PC-9 (cell line): ENCODE results near the gene PRSS33. TPM values are rescaled to one million over a fixed set of nuclear protein-coding genes. Genes with fewer than 3 reads are reported as not detected.

Source experiments
- BruUV-seq: library from RNA; stranded (reverse); fragments of 400-500 nt; replicated peaks from 2 replicates; lab custom pipeline; 2021; lab: Mats Ljungman, UMichigan
- CTCF ChIA-PET: fragments of 300-600 bp; sonication (Branson Sonifier 250); formaldehyde crosslinking; loops from one replicate; lab custom pipeline; 2022; ENCODE audit warnings: antibody characterized with exemption; lab: Charles Lee
- POLR2A ChIA-PET: fragments of 300-600 bp; sonication (Branson Sonifier 250); formaldehyde crosslinking; loops from one replicate; lab custom pipeline; 2022; ENCODE audit warnings: antibody characterized with exemption; ENCODE audit not compliant: unreplicated experiment; lab: Charles Lee
- DNase-seq, 2 experiments: peaks; one replicate each; pipeline versions ENCODE4 v3.0.0 to v3.0.0-alpha.2; 2015 to 2022; ENCODE audit warnings: mixed read lengths in 1 of 2
- H2AFZ ChIP-seq: fragments of 200-600 bp; sonication (generic); 2 replicates; pipeline ENCODE4 v1.8.1; 2017; ENCODE audit warnings: antibody characterized with exemption
- H3F3A ChIP-seq: fragments of 200-600 bp; sonication (generic); 2 replicates; pipeline ENCODE4 v1.8.1; 2017; ENCODE audit warnings: antibody characterized with exemption, mild to moderate bottlenecking, low read depth; ENCODE audit not compliant: insufficient read depth
- H3K27ac ChIP-seq: fragments of 200-600 bp; sonication (generic); 2 replicates; pipeline ENCODE4 v1.6.1; 2016; ENCODE audit warnings: mixed run types
- H3K27me3 ChIP-seq: fragments of 200-600 bp; sonication (generic); 2 replicates; pipeline ENCODE4 v1.6.1; 2016; ENCODE audit warnings: low read depth, mixed run types; ENCODE audit not compliant: insufficient read depth
- H3K36me3 ChIP-seq: fragments of 200-600 bp; sonication (generic); 2 replicates; pipeline ENCODE4 v1.6.1; 2016; ENCODE audit warnings: low read depth, mixed run types
- H3K4me1 ChIP-seq: fragments of 200-600 bp; sonication (generic); replicated peaks from 2 replicates; pipeline ENCODE4 v1.6.1; 2016; ENCODE audit warnings: mixed run types; ENCODE audit not compliant: insufficient read depth
- H3K4me2 ChIP-seq: fragments of 200-600 bp; sonication (generic); 2 replicates; pipeline ENCODE4 v1.6.1; 2017; ENCODE audit warnings: mixed run types
- H3K4me3 ChIP-seq: fragments of 200-600 bp; sonication (generic); 2 replicates; pipeline ENCODE4 v1.6.1; 2016; ENCODE audit warnings: mixed run types
- H3K79me2 ChIP-seq: fragments of 200-600 bp; sonication (generic); 2 replicates; pipeline ENCODE4 v1.6.1; 2017; ENCODE audit warnings: low read depth, mixed run types
- H3K9me2 ChIP-seq: fragments of 200-600 bp; sonication (generic); 2 replicates; pipeline ENCODE4 v1.8.1; 2017; ENCODE audit warnings: mild to moderate bottlenecking; ENCODE audit not compliant: insufficient read depth
- H3K9me3 ChIP-seq: fragments of 200-600 bp; sonication (generic); 2 replicates; pipeline ENCODE4 v1.8.1; 2016; ENCODE audit warnings: low read depth; ENCODE audit not compliant: insufficient read depth
- H4K20me1 ChIP-seq: fragments of 200-600 bp; sonication (generic); 2 replicates; pipeline ENCODE4 v1.8.1; 2017; ENCODE audit not compliant: insufficient read depth
- EZH2 ChIP-seq: fragments of 200-600 bp; sonication (generic); IDR thresholded peaks from 2 replicates; pipeline ENCODE4 v1.8.0; 2017; ENCODE audit warnings: antibody characterized with exemption, low read depth
- intact Hi-C: fragments of 100-400 bp; cut with micrococcal nuclease; formaldehyde crosslinking; loops from one replicate; pipeline ENCODE4 v1.10.0; 2022; ENCODE audit not compliant: unreplicated experiment
- total RNA-seq: library from RNA; stranded (reverse); gene quantifications from 2 replicates; pipeline ENCODE4 v1.2.3, GENCODE V29; 2021
- TF ChIP-seq, protein P1 (sequence below): fragments of 200-600 bp; sonication (generic); conservative IDR thresholded peaks from 2 replicates; pipeline ENCODE4 v1.6.1; 2017; ENCODE audit warnings: mixed run types, antibody characterized with exemption, mild to moderate bottlenecking, moderate library complexity

Gene PRSS33
- total RNA-seq, 1 experiment from 2014 or later: 0.33 TPM

DNA sequence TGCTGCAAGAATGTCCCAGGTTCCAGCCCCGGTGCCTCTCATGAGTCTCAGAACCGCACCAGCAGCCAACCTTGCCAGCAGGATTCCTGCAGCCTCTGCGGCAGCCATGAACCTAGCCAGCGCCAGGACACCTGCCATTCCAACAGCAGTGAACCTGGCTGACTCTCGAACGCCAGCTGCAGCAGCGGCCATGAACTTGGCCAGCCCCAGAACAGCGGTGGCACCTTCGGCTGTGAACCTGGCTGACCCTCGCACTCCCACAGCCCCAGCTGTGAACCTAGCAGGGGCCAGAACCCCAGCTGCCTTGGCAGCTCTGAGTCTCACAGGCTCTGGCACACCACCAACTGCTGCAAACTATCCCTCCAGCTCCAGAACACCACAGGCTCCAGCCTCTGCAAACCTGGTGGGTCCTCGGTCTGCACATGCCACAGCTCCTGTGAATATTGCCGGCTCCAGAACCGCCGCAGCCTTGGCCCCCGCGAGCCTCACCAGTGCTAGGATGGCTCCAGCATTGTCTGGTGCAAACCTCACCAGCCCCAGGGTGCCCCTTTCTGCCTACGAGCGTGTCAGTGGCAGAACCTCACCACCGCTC lies 20.1 kb downstream of the PRSS33 start:
- no peak for TF ChIP-seq EZH2
- TF ChIP-seq, protein P1, sequence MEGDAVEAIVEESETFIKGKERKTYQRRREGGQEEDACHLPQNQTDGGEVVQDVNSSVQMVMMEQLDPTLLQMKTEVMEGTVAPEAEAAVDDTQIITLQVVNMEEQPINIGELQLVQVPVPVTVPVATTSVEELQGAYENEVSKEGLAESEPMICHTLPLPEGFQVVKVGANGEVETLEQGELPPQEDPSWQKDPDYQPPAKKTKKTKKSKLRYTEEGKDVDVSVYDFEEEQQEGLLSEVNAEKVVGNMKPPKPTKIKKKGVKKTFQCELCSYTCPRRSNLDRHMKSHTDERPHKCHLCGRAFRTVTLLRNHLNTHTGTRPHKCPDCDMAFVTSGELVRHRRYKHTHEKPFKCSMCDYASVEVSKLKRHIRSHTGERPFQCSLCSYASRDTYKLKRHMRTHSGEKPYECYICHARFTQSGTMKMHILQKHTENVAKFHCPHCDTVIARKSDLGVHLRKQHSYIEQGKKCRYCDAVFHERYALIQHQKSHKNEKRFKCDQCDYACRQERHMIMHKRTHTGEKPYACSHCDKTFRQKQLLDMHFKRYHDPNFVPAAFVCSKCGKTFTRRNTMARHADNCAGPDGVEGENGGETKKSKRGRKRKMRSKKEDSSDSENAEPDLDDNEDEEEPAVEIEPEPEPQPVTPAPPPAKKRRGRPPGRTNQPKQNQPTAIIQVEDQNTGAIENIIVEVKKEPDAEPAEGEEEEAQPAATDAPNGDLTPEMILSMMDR: no peak
- no peaks in the 10 kb centered on the region for H3K4me1 ChIP-seq
- no peak for DNase-seq
- no peaks in the 10 kb centered on the region for H3K9me2 ChIP-seq
- no peak overlapping the region for H3K27ac ChIP-seq
- POLR2A ChIA-PET: interaction anchor here (0.7 kb wide), 1 partner anchor 91 kb away, joined by 4 read pairs; no protein-coding TSS in a partner anchor
- no peaks in the 10 kb centered on the region for H3K27me3 ChIP-seq
- no TSS peak for BruUV-seq
- peaks cover 57% of the 10 kb centered on the region for H3K79me2 ChIP-seq
- peaks cover 87% of the 10 kb centered on the region for H3F3A ChIP-seq
- H3K4me2 ChIP-seq: no peak overlapping the region
- H3K36me3 ChIP-seq: peaks cover 54% of the 10 kb centered on the region
- CTCF ChIA-PET: no interaction called here
- peaks cover 80% of the 10 kb centered on the region for H4K20me1 ChIP-seq
- H2AFZ ChIP-seq: no peak overlapping the region
- intact Hi-C loops: no loop called here
- no peak overlapping the region for H3K4me3 ChIP-seq
- no peaks in the 10 kb centered on the region for H3K9me3 ChIP-seq

DNA sequence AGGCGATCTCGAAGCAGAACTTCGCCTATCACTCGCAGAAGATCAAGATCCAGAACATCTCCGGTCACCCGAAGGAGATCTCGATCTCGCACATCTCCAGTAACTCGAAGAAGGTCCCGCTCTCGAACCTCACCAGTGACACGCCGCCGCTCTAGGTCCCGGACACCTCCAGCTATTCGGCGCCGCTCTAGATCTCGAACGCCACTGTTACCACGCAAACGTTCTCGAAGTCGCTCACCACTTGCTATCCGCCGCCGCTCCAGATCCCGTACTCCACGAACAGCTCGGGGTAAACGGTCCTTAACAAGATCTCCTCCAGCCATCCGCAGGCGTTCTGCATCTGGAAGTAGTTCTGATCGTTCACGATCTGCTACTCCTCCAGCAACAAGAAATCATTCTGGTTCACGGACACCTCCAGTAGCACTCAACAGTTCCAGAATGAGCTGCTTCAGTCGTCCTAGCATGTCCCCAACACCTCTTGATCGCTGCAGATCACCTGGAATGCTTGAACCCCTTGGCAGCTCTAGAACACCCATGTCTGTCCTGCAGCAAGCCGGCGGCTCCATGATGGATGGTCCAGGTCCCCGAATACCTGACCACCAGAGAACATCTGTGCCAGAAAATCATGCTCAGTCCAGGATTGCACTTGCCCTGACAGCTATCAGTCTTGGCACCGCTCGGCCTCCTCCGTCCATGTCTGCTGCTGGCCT lies 20.8 kb downstream of the PRSS33 start:
- Histone ChIP-seq H4K20me1 (peaks cover 85% of the 10 kb centered on the region), H3K4me3 (no peak overlapping the region), H3K79me2 (peaks cover 64% of the 10 kb centered on the region), H3K9me2 (no peaks in the 10 kb centered on the region), H3K4me1 (no peaks in the 10 kb centered on the region), H3F3A (peaks cover 87% of the 10 kb centered on the region), H3K4me2 (no peak overlapping the region), H3K27me3 (no peaks in the 10 kb centered on the region), H3K9me3 (no peaks in the 10 kb centered on the region), H2AFZ (no peak overlapping the region), H3K27ac (no peak overlapping the region), H3K36me3 (peaks cover 61% of the 10 kb centered on the region)
- ChIA-PET CTCF (no interaction called here), POLR2A (no interaction called here)
- no peak for TF ChIP-seq EZH2
- no TSS peak for BruUV-seq
- no peak for DNase-seq
- intact Hi-C loops: no loop called here

DNA sequence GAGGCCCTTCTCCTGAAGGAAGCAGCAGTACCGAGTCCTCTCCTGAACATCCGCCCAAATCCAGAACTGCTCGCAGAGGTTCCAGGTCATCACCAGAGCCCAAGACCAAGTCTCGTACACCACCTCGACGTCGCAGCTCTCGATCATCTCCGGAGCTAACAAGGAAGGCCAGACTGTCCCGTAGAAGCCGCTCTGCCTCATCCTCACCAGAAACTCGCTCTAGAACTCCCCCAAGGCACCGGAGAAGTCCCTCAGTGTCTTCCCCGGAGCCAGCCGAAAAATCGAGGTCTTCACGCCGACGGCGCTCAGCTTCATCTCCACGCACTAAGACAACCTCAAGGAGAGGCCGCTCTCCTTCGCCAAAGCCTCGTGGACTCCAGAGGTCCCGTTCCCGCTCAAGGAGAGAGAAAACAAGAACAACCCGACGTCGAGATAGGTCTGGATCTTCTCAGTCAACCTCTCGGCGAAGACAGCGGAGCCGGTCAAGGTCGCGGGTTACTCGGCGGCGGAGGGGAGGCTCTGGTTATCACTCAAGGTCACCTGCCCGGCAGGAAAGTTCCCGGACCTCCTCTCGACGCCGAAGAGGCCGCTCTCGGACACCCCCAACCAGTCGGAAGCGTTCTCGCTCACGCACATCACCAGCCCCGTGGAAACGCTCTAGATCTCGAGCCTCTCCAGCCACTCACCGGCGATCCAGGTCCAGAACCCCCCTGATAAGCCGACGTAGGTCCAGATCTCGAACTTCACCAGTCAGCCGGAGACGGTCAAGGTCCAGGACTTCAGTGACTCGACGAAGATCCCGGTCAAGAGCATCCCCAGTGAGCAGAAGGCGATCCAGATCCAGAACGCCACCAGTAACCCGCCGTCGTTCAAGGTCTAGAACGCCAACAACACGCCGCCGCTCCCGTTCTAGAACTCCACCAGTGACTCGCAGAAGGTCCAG lies 21.6 kb downstream of the PRSS33 start:
- intact Hi-C loops: no loop called here
- no TSS peak for BruUV-seq
- no peak overlapping the region for H3K27ac ChIP-seq
- H3K4me3 ChIP-seq: no peak overlapping the region
- H3K9me2 ChIP-seq: no peaks in the 10 kb centered on the region
- peaks cover 87% of the 10 kb centered on the region for H3F3A ChIP-seq
- TF ChIP-seq, protein P1: no peak
- no peak for TF ChIP-seq EZH2
- DNase-seq: no peak
- H3K36me3 ChIP-seq: peaks cover 69% of the 10 kb centered on the region
- no peaks in the 10 kb centered on the region for H3K27me3 ChIP-seq
- no peaks in the 10 kb centered on the region for H3K4me1 ChIP-seq
- ChIA-PET POLR2A (interaction anchor here (0.6 kb wide), 2 partner anchors 68 to 79 kb away, joined by 3 to 5 read pairs; no protein-coding TSS in a partner anchor), CTCF (no interaction called here)
- peaks cover 85% of the 10 kb centered on the region for H4K20me1 ChIP-seq
- H2AFZ ChIP-seq: no peak overlapping the region
- H3K79me2 ChIP-seq: peaks cover 72% of the 10 kb centered on the region
- no peak overlapping the region for H3K4me2 ChIP-seq
- no peaks in the 10 kb centered on the region for H3K9me3 ChIP-seq
